ENCODE measurements around the gene ZFYVE26. TPM values are rescaled to one million over a fixed set of nuclear protein-coding genes. Genes with fewer than 3 reads are reported as not detected.
"Not testable (repeated sequence)": the region's sequence is repeated elsewhere in the genome, so short reads cannot be mapped to it uniquely, and the experiment has no call there.

ZFYVE26 gene
- total and polyA plus RNA-seq, 5 donors from 2014 or later = 2.9 to 27.4 (median 3.7) TPM

GRCh38 chr14:67718265-67718664 lies 98.1 kb downstream of the ZFYVE26 start:
- H3K4me1 ChIP-seq (ENCODE audit: control insufficient read depth, insufficient read depth, low read length, poor library complexity, severe bottlenecking) = peaks cover 4% of the 10 kb centered on the region
- Mint-ChIP-seq H3K4me3 (no peak overlapping the region), H3K4me1 (peaks cover 5 to 20% (median 10%) of the 10 kb centered on the region in 4 donors), H3K9me3 (no peaks in the 10 kb centered on the region), H3K27ac (no peak overlapping the region), H3K27me3 (peaks cover 15% of the 10 kb centered on the region), H3K36me3 (no peaks in the 10 kb centered on the region)
- no peaks in the 10 kb centered on the region for H3K27me3 ChIP-seq (ENCODE audit: control insufficient read depth, insufficient read depth, low read length)
- no peak for ATAC-seq (ENCODE audit: low read depth in 2 of 2)
- H3K9me3 ChIP-seq (ENCODE audit: control insufficient read depth in 2 of 2, low read length in 2 of 2) = no peaks in the 10 kb centered on the region
- no peaks in the 10 kb centered on the region for H3K36me3 ChIP-seq (ENCODE audit: control insufficient read depth, insufficient read depth, low read length)
- DNase-seq = no peak
- no peak overlapping the region for H3K4me3 ChIP-seq (ENCODE audit: low read depth, low read length)
- no peak overlapping the region for H3K27ac ChIP-seq (ENCODE audit: insufficient read depth, low read length, poor library complexity, severe bottlenecking)

GRCh38 chr14:67717048-67717447 lies 99.3 kb downstream of the ZFYVE26 start:
- H3K27ac Mint-ChIP-seq = no peak overlapping the region
- H3K9me3 ChIP-seq (ENCODE audit: control insufficient read depth in 2 of 2, low read length in 2 of 2) = no peaks in the 10 kb centered on the region
- ATAC-seq (ENCODE audit: low read depth in 2 of 2) (no peak), DNase-seq (no peak)
- H3K36me3 Mint-ChIP-seq = no peaks in the 10 kb centered on the region
- peaks cover 3% of the 10 kb centered on the region for H3K27me3 Mint-ChIP-seq
- H3K4me1 Mint-ChIP-seq = peaks cover 5 to 12% (median 7%) of the 10 kb centered on the region in 4 donors
- H3K36me3 ChIP-seq (ENCODE audit: control insufficient read depth, insufficient read depth, low read length) = no peaks in the 10 kb centered on the region
- no peak overlapping the region for H3K27ac ChIP-seq (ENCODE audit: insufficient read depth, low read length, poor library complexity, severe bottlenecking)
- H3K4me3 Mint-ChIP-seq = no peak overlapping the region
- peaks cover 4% of the 10 kb centered on the region for H3K4me1 ChIP-seq (ENCODE audit: control insufficient read depth, insufficient read depth, low read length, poor library complexity, severe bottlenecking)
- no peak overlapping the region for H3K4me3 ChIP-seq (ENCODE audit: low read depth, low read length)
- no peaks in the 10 kb centered on the region for H3K27me3 ChIP-seq (ENCODE audit: control insufficient read depth, insufficient read depth, low read length)
- H3K9me3 Mint-ChIP-seq = no peaks in the 10 kb centered on the region

GRCh38 chr14:67710209-67710608 lies 106.2 kb downstream of the ZFYVE26 start:
- DNase-seq (no peak), ATAC-seq (ENCODE audit: low read depth in 2 of 2) (no peak)
- no peak overlapping the region for H3K4me3 ChIP-seq (ENCODE audit: low read depth, low read length)
- H3K27me3 Mint-ChIP-seq = no peaks in the 10 kb centered on the region
- H3K27ac ChIP-seq (ENCODE audit: insufficient read depth, low read length, poor library complexity, severe bottlenecking) = no peak overlapping the region
- no peak overlapping the region for H3K4me3 Mint-ChIP-seq
- no peak overlapping the region for H3K27ac Mint-ChIP-seq
- H3K9me3 Mint-ChIP-seq = peaks cover 0 to 8% (median 4%) of the 10 kb centered on the region in 7 donors
- H3K36me3 Mint-ChIP-seq = peaks cover 3% of the 10 kb centered on the region
- peaks cover under 1% of the 10 kb centered on the region for H3K27me3 ChIP-seq (ENCODE audit: control insufficient read depth, insufficient read depth, low read length)
- H3K36me3 ChIP-seq (ENCODE audit: control insufficient read depth, insufficient read depth, low read length) = no peaks in the 10 kb centered on the region
- H3K4me1 ChIP-seq (ENCODE audit: control insufficient read depth, insufficient read depth, low read length, poor library complexity, severe bottlenecking) = no peaks in the 10 kb centered on the region
- H3K9me3 ChIP-seq (ENCODE audit: control insufficient read depth in 2 of 2, low read length in 2 of 2) = peaks cover 8 to 9% of the 10 kb centered on the region in 2 experiments
- H3K4me1 Mint-ChIP-seq = no peaks in the 10 kb centered on the region

GRCh38 chr14:67709796-67710195 lies 106.6 kb downstream of the ZFYVE26 start:
- H3K4me3 Mint-ChIP-seq; H3K36me3 ChIP-seq (ENCODE audit: control insufficient read depth, insufficient read depth, low read length); DNase-seq; H3K27ac ChIP-seq (ENCODE audit: insufficient read depth, low read length, poor library complexity, severe bottlenecking); H3K4me1 Mint-ChIP-seq; H3K27ac Mint-ChIP-seq; H3K27me3 ChIP-seq (ENCODE audit: control insufficient read depth, insufficient read depth, low read length); ATAC-seq (ENCODE audit: low read depth in 2 of 2); H3K27me3 Mint-ChIP-seq; H3K9me3 Mint-ChIP-seq; H3K36me3 Mint-ChIP-seq; H3K4me3 ChIP-seq (ENCODE audit: low read depth, low read length); H3K4me1 ChIP-seq (ENCODE audit: control insufficient read depth, insufficient read depth, low read length, poor library complexity, severe bottlenecking); H3K9me3 ChIP-seq (ENCODE audit: control insufficient read depth in 2 of 2, low read length in 2 of 2): not testable (repeated sequence)

GRCh38 chr14:67709346-67709745 lies 107.0 kb downstream of the ZFYVE26 start:
- H3K4me3 Mint-ChIP-seq; H3K27ac ChIP-seq (ENCODE audit: insufficient read depth, low read length, poor library complexity, severe bottlenecking); H3K27me3 Mint-ChIP-seq; H3K9me3 Mint-ChIP-seq; H3K27me3 ChIP-seq (ENCODE audit: control insufficient read depth, insufficient read depth, low read length); H3K4me3 ChIP-seq (ENCODE audit: low read depth, low read length); H3K36me3 Mint-ChIP-seq; H3K4me1 Mint-ChIP-seq; H3K4me1 ChIP-seq (ENCODE audit: control insufficient read depth, insufficient read depth, low read length, poor library complexity, severe bottlenecking); ATAC-seq (ENCODE audit: low read depth in 2 of 2); DNase-seq; H3K36me3 ChIP-seq (ENCODE audit: control insufficient read depth, insufficient read depth, low read length); H3K9me3 ChIP-seq (ENCODE audit: control insufficient read depth in 2 of 2, low read length in 2 of 2); H3K27ac Mint-ChIP-seq: not testable (repeated sequence)

- no peak overlapping the region for H3K4me3 Mint-ChIP-seq
- Histone ChIP-seq H3K36me3 (ENCODE audit: control insufficient read depth, insufficient read depth, low read length) (no peaks in the 10 kb centered on the region), H3K27me3 (ENCODE audit: control insufficient read depth, insufficient read depth, low read length) (peaks cover 2% of the 10 kb centered on the region), H3K4me3 (ENCODE audit: low read depth, low read length) (no peak overlapping the region), H3K4me1 (ENCODE audit: control insufficient read depth, insufficient read depth, low read length, poor library complexity, severe bottlenecking) (no peaks in the 10 kb centered on the region), H3K27ac (ENCODE audit: insufficient read depth, low read length, poor library complexity, severe bottlenecking) (no peak overlapping the region), H3K9me3 (ENCODE audit: control insufficient read depth in 2 of 2, low read length in 2 of 2) (peaks cover 6 to 9% of the 10 kb centered on the region in 2 experiments)
- DNase-seq (no peak), ATAC-seq (ENCODE audit: low read depth in 2 of 2) (no peak)
- no peak overlapping the region for H3K27ac Mint-ChIP-seq
- H3K27me3 Mint-ChIP-seq = peaks cover 9% of the 10 kb centered on the region
- H3K9me3 Mint-ChIP-seq = peaks cover 0 to 7% (median 4%) of the 10 kb centered on the region in 7 donors
- H3K4me1 Mint-ChIP-seq = no peaks in the 10 kb centered on the region
- peaks cover 3% of the 10 kb centered on the region for H3K36me3 Mint-ChIP-seq
These were observed 111.2 kb downstream of the ZFYVE26 start for GRCh38 chr14:67705211-67705610.

- peak; percentile 10 to 76 (median 51) for DNase-seq
- Histone ChIP-seq H3K4me3 (ENCODE audit: low read depth, low read length) (no peak overlapping the region), H3K27ac (ENCODE audit: insufficient read depth, low read length, poor library complexity, severe bottlenecking) (no peak overlapping the region), H3K9me3 (ENCODE audit: control insufficient read depth in 2 of 2, low read length in 2 of 2) (peaks cover 2 to 3% of the 10 kb centered on the region in 2 experiments), H3K27me3 (ENCODE audit: control insufficient read depth, insufficient read depth, low read length) (peaks cover 2% of the 10 kb centered on the region), H3K36me3 (ENCODE audit: control insufficient read depth, insufficient read depth, low read length) (no peaks in the 10 kb centered on the region), H3K4me1 (ENCODE audit: control insufficient read depth, insufficient read depth, low read length, poor library complexity, severe bottlenecking) (no peaks in the 10 kb centered on the region)
- Mint-ChIP-seq H3K27ac (no peak overlapping the region), H3K9me3 (peaks cover 0 to 2% (median 0%) of the 10 kb centered on the region in 7 donors), H3K36me3 (no peaks in the 10 kb centered on the region), H3K4me1 (no peaks in the 10 kb centered on the region), H3K4me3 (no peak overlapping the region), H3K27me3 (peaks cover 9% of the 10 kb centered on the region)
- peak; percentile 78 to 82 for ATAC-seq (ENCODE audit: low read depth in 2 of 2)
These were observed 111.8 kb downstream of the ZFYVE26 start for GRCh38 chr14:67704484-67705089.

- Histone ChIP-seq H3K4me3 (ENCODE audit: low read depth, low read length) (no peak overlapping the region), H3K9me3 (ENCODE audit: control insufficient read depth in 2 of 2, low read length in 2 of 2) (no peaks in the 10 kb centered on the region), H3K27ac (ENCODE audit: insufficient read depth, low read length, poor library complexity, severe bottlenecking) (no peak overlapping the region), H3K27me3 (ENCODE audit: control insufficient read depth, insufficient read depth, low read length) (peaks cover 2% of the 10 kb centered on the region), H3K36me3 (ENCODE audit: control insufficient read depth, insufficient read depth, low read length) (no peaks in the 10 kb centered on the region), H3K4me1 (ENCODE audit: control insufficient read depth, insufficient read depth, low read length, poor library complexity, severe bottlenecking) (no peaks in the 10 kb centered on the region)
- Mint-ChIP-seq H3K36me3 (no peaks in the 10 kb centered on the region), H3K9me3 (peaks cover 0 to 1% (median 0%) of the 10 kb centered on the region in 7 donors), H3K27ac (no peak overlapping the region), H3K4me1 (no peaks in the 10 kb centered on the region), H3K4me3 (no peak overlapping the region), H3K27me3 (peaks cover 9% of the 10 kb centered on the region)
- DNase-seq (no peak), ATAC-seq (ENCODE audit: low read depth in 2 of 2) (no peak)
These were observed 112.4 kb downstream of the ZFYVE26 start for GRCh38 chr14:67703997-67704396.
